ENCODE measurements around the gene WDR13. TPM values are rescaled to one million over a fixed set of nuclear protein-coding genes. Genes with fewer than 3 reads are reported as not detected.
A peak's percentile ranks its signal among the peaks of the same experiment; 100 is the strongest.

WDR13 gene
- total RNA-seq, 2 experiments from 2014 or later, result 31.6 to 38.6 TPM

- Mint-ChIP-seq H3K4me3 (peak within 1 kb of the TSS; percentile 83), H3K9me3 (no peaks in the 10 kb centered on the region), H3K36me3 (ENCODE audit: low read depth) (peaks cover 39% of the 10 kb centered on the region), H3K27ac (peak within 1 kb of the TSS; percentile 95), H3K27me3 (no peaks in the 10 kb centered on the region), H3K4me1 (ENCODE audit: low read depth) (peaks cover 16% of the 10 kb centered on the region)
- POLR2A ChIA-PET, result interaction anchor here (0.6 to 2.4 kb wide), 11 partner anchors 9 to 897 kb away, joined by 3 to 16 read pairs (median 3); partner anchors contain the start of genes FTSJ1 and TBC1D25
- TF ChIP-seq CTCF (IDR thresholded peaks at IDR 0.05), result peak; percentile 41
- intact Hi-C loops (cut with micrococcal nuclease), result loop anchor here (5.0 kb wide), 1 partner anchor 37 kb away; the partner anchor contains the start of gene TBC1D25
- peak; percentile 94 for ATAC-seq
- DNase-seq, result peak; percentile 94
- CTCF ChIA-PET, result no interaction called here
These were observed 22.7 kb upstream of the WDR13 start, which contains the start of gene RBM3 for GRCh38 chrX:48574270-48575266. Gene RBM3 (plus strand): TSS chrX:48574484. CDS start chrX:48575181, 697 bp downstream.

DNA sequence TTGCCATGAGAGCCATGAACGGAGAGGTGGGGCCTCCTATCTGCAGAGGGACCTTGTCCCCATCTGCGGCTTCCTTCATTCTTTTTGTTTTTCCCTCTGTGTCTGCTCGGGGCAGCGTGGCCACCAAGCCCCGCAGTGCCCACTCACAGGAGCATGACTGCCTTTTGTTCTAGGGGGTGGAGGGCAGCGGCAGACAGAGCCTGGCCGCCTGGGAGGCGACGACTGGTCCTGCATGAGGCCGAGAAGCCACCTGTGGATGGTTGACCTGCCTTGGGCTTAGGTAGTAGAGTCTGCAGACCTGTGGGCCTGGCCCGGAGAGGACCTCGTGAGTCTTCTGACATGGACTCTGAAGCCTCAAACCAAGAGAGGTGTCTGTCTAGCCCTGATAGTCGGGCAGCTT is 21.6 kb upstream of the WDR13 start:
- no peak for ATAC-seq
- intact Hi-C loops (cut with micrococcal nuclease), result no loop called here
- ChIA-PET POLR2A (interaction anchor here (0.9 to 2.4 kb wide), 5 partner anchors 21 to 108 kb away, joined by 3 to 16 read pairs (median 4); partner anchors contain the start of gene TBC1D25), CTCF (no interaction called here)
- TF ChIP-seq CTCF (IDR thresholded peaks at IDR 0.05), result no peak
- no peaks in the 10 kb centered on the region for H3K27me3 Mint-ChIP-seq
- peaks cover 43% of the 10 kb centered on the region for H3K36me3 Mint-ChIP-seq (ENCODE audit: low read depth)
- H3K4me1 Mint-ChIP-seq (ENCODE audit: low read depth), result peaks cover 16% of the 10 kb centered on the region
- no peaks in the 10 kb centered on the region for H3K9me3 Mint-ChIP-seq
- DNase-seq, result no peak
- peak overlapping the region; percentile 83 for H3K4me3 Mint-ChIP-seq
- peak overlapping the region; percentile 95 for H3K27ac Mint-ChIP-seq

- DNase-seq (no peak), ATAC-seq (no peak)
- Mint-ChIP-seq H3K4me3 (peak overlapping the region; percentile 83), H3K4me1 (ENCODE audit: low read depth) (peaks cover 16% of the 10 kb centered on the region), H3K36me3 (ENCODE audit: low read depth) (peaks cover 43% of the 10 kb centered on the region), H3K9me3 (no peaks in the 10 kb centered on the region), H3K27me3 (no peaks in the 10 kb centered on the region), H3K27ac (peak overlapping the region; percentile 95)
- CTCF ChIA-PET, result no interaction called here
- POLR2A ChIA-PET, result interaction anchor here (0.9 to 2.4 kb wide), 3 partner anchors 22 to 108 kb away, joined by 3 to 16 read pairs (median 4); partner anchors contain the start of gene TBC1D25
- TF ChIP-seq CTCF (IDR thresholded peaks at IDR 0.05), result no peak
- intact Hi-C loops (cut with micrococcal nuclease), result no loop called here
These were observed 21.2 kb upstream of the WDR13 start for GRCh38 chrX:48576108-48576507.

GRCh38 chrX:48578661-48579128 is 18.6 kb upstream of the WDR13 start:
- no peak for TF ChIP-seq CTCF (IDR thresholded peaks at IDR 0.05)
- Mint-ChIP-seq H3K9me3 (no peaks in the 10 kb centered on the region), H3K27me3 (no peaks in the 10 kb centered on the region), H3K36me3 (ENCODE audit: low read depth) (peaks cover 43% of the 10 kb centered on the region), H3K4me1 (ENCODE audit: low read depth) (peaks cover 17% of the 10 kb centered on the region), H3K27ac (peak overlapping the region; percentile 55), H3K4me3 (no peak overlapping the region)
- ATAC-seq (no peak), DNase-seq (no peak)
- intact Hi-C loops (cut with micrococcal nuclease), result no loop called here
- CTCF ChIA-PET, result no interaction called here
- POLR2A ChIA-PET, result interaction anchor here (0.7 to 2.3 kb wide), 10 partner anchors 9 to 394 kb away, joined by 3 to 8 read pairs (median 4); partner anchors contain the start of genes TBC1D25 and WDR13
